Kidney tubule cell (primary cell): ENCODE results near the gene SYNGR3.
"Not testable (repeated sequence)": the region's sequence is repeated elsewhere in the genome, so short reads cannot be mapped to it uniquely, and the experiment has no call there.

Source experiments
- DNase-seq: peaks from one replicate; pipeline ENCODE4 v3.0.0-alpha.2; 2018; ENCODE audit warnings: low spot score

SYNGR3 gene

GRCh38 chr16:2008631-2009163, 18.9 kb downstream of the SYNGR3 start:
- DNase-seq = peak; percentile 28

GRCh38 chr16:2009164-2009711, 19.5 kb downstream of the SYNGR3 start:
- no peak for DNase-seq

- peak; percentile 87 for DNase-seq
Observed at GRCh38 chr16:2009791-2010510, 20.2 kb downstream of the SYNGR3 start, which contains the start of gene ZNF598. TSS of gene ZNF598 (minus strand) at chr16:2009821.

- not testable (repeated sequence) for DNase-seq
Observed at GRCh38 chr16:2011726-2012125, 22.0 kb downstream of the SYNGR3 start.

GRCh38 chr16:2013527-2013926, 23.8 kb downstream of the SYNGR3 start:
- no peak for DNase-seq

- DNase-seq = no peak
Observed at GRCh38 chr16:2015117-2015946, 25.6 kb downstream of the SYNGR3 start.

GRCh38 chr16:2015947-2016208, 26.1 kb downstream of the SYNGR3 start:
- no peak for DNase-seq

GRCh38 chr16:2016407-2016922, 26.7 kb downstream of the SYNGR3 start:
- no peak for DNase-seq

- no peak for DNase-seq
Observed at GRCh38 chr16:2019518-2019920, 29.7 kb downstream of the SYNGR3 start, which contains the start of gene NPW. TSS of gene NPW (plus strand) at chr16:2019785.

GRCh38 chr16:2019921-2020831, 30.4 kb downstream of the SYNGR3 start:
- DNase-seq = no peak

GRCh38 chr16:2022723-2023091, 32.9 kb downstream of the SYNGR3 start:
- peak; percentile 47 for DNase-seq

GRCh38 chr16:2023092-2024031, 33.6 kb downstream of the SYNGR3 start:
- DNase-seq = peak; percentile 85

- no peak for DNase-seq
Observed at GRCh38 chr16:2024032-2024420, 34.3 kb downstream of the SYNGR3 start.

GRCh38 chr16:2025251-2025650, 35.5 kb downstream of the SYNGR3 start:
- DNase-seq = no peak

- DNase-seq = no peak
Observed at GRCh38 chr16:2025878-2026460, 36.2 kb downstream of the SYNGR3 start.

- DNase-seq = peak; percentile 42
Observed at GRCh38 chr16:2026461-2027023, 36.8 kb downstream of the SYNGR3 start, which contains the start of gene NHERF2. TSS of gene NHERF2 (plus strand) at chr16:2026902. CDS start at chr16:2027006, 104 bp downstream.

- DNase-seq = peak; percentile 48
Observed at GRCh38 chr16:2027024-2028010, 37.5 kb downstream of the SYNGR3 start.

- no peak for DNase-seq
Observed at GRCh38 chr16:2028146-2028545, 38.4 kb downstream of the SYNGR3 start.
